HepG2 (cell line): ENCODE measurements around the gene PRKAG3. TPM values are rescaled to one million over a fixed set of nuclear protein-coding genes. Genes with fewer than 3 reads are reported as not detected.

ENCODE experiments used
- AHR ChIP-seq: IDR thresholded peaks from 2 replicates; pipeline ENCODE4 v1.6.1; 2018; ENCODE audit warnings: missing genetic modification reagents, missing compliant biosample characterization
- AKAP8 ChIP-seq: sonication (generic); formaldehyde crosslinking; IDR thresholded peaks from 2 replicates; pipeline ENCODE4 v1.5.1; 2020; ENCODE audit warnings: mild to moderate bottlenecking, missing genetic modification reagents
- DPF2 ChIP-seq: sonication (generic); formaldehyde crosslinking; IDR thresholded peaks from 2 replicates; pipeline ENCODE4 v1.4.0; 2020; ENCODE audit warnings: mild to moderate bottlenecking, low read depth, missing genetic modification reagents, borderline replicate concordance
- FOXC1 ChIP-seq: sonication (generic); formaldehyde crosslinking; IDR thresholded peaks from 2 replicates; pipeline ENCODE4 v1.8.0; 2022; ENCODE audit warnings: mild to moderate bottlenecking, missing genetic modification reagents, borderline replicate concordance
- HOXA9 ChIP-seq: sonication (generic); formaldehyde crosslinking; IDR thresholded peaks from 2 replicates; pipeline ENCODE4 v1.8.1; 2022; ENCODE audit warnings: missing genetic modification reagents, mild to moderate bottlenecking, moderate library complexity, borderline replicate concordance
- IKZF4 ChIP-seq: sonication (generic); formaldehyde crosslinking; IDR thresholded peaks from 2 replicates; pipeline ENCODE4 v1.5.1; 2020; ENCODE audit warnings: borderline replicate concordance, mild to moderate bottlenecking, low read depth, missing genetic modification reagents; ENCODE audit errors: not compliant biosample characterization
- MBD4 ChIP-seq: IDR thresholded peaks from 2 replicates; pipeline ENCODE4 v1.6.1; 2012; ENCODE audit warnings: low read length, inconsistent platforms, borderline replicate concordance
- NCOA1 ChIP-seq: sonication (generic); formaldehyde crosslinking; IDR thresholded peaks from 2 replicates; pipeline ENCODE4 v1.9.0; 2021; ENCODE audit warnings: missing genetic modification reagents
- NR2F1 ChIP-seq, 2 experiments: fragments of 450-650 bp in 1 of 2; formaldehyde crosslinking in 1 of 2; IDR thresholded peaks; 2 replicates each; pipeline versions ENCODE4 v1.5.0 to v1.6.1; 2016 to 2020; ENCODE audit warnings: mild to moderate bottlenecking in 1 of 2, missing compliant biosample characterization in 1 of 2, missing genetic modification reagents in 1 of 2, moderate library complexity in 1 of 2
- NR2F6 ChIP-seq, 2 experiments: IDR thresholded peaks; 2 replicates each; pipeline ENCODE4 v1.6.1; 2016; ENCODE audit warnings: antibody characterized with exemption in 1 of 2, mild to moderate bottlenecking in 1 of 2
- RARA ChIP-seq: IDR thresholded peaks from 2 replicates; pipeline ENCODE4 v1.6.1; 2016; ENCODE audit warnings: missing genetic modification reagents, missing compliant biosample characterization
- ZFP82 ChIP-seq: sonication (generic); formaldehyde crosslinking; IDR thresholded peaks from 2 replicates; pipeline ENCODE4 v1.5.1; 2020; ENCODE audit warnings: mild to moderate bottlenecking, missing genetic modification reagents, borderline replicate concordance
- ZNF160 ChIP-seq: sonication (generic); formaldehyde crosslinking; IDR thresholded peaks from 2 replicates; pipeline ENCODE4 v1.8.0; 2022; ENCODE audit warnings: mild to moderate bottlenecking, inconsistent platforms, missing genetic modification reagents
- ZNF180 ChIP-seq: sonication (generic); formaldehyde crosslinking; IDR thresholded peaks from 2 replicates; pipeline ENCODE4 v1.4.0; 2020; ENCODE audit warnings: low read depth, missing genetic modification reagents, borderline replicate concordance
- ZNF230 ChIP-seq: sonication (generic); formaldehyde crosslinking; IDR thresholded peaks from 2 replicates; pipeline ENCODE4 v1.4.0; 2020; ENCODE audit warnings: mild to moderate bottlenecking, missing genetic modification reagents
- ZNF337 ChIP-seq: sonication (generic); formaldehyde crosslinking; IDR thresholded peaks from 2 replicates; pipeline ENCODE4 v1.5.1; 2020; ENCODE audit warnings: missing genetic modification reagents, low read depth, mild to moderate bottlenecking, borderline replicate concordance
- ZNF460 ChIP-seq: sonication (generic); formaldehyde crosslinking; IDR thresholded peaks from 2 replicates; pipeline ENCODE4 v1.5.1; 2020; ENCODE audit warnings: missing genetic modification reagents, mild to moderate bottlenecking, borderline replicate concordance
- ZNF747 ChIP-seq: sonication (generic); formaldehyde crosslinking; IDR thresholded peaks from 2 replicates; pipeline ENCODE4 v1.8.1; 2023; ENCODE audit warnings: missing genetic modification reagents, mild to moderate bottlenecking, borderline replicate concordance
- polyA plus RNA-seq, 8 experiments: library from polyadenylated mRNA; depleted of rRNA in 3 of 8; stranded (reverse) in 7 of 8; unstranded in 1 of 8; fragments of >200 nt; fragmentation: Illumina TruSeq in 4 of 8; extraction: Trizol in 4 of 8; gene quantifications; 2 replicates each; pipeline versions ENCODE4 v1.2.1 to v1.2.3, GENCODE V29; 2011 to 2016; ENCODE audit warnings: low read depth in 4 of 8, missing spikeins in 1 of 8, mixed read lengths in 1 of 8; ENCODE audit not compliant: insufficient read depth in 1 of 8
- total RNA-seq, 5 experiments: library from RNA; depleted of rRNA; stranded (reverse); fragments of >200 nt; fragmentation: Illumina TruSeq; extraction: Trizol; gene quantifications; 2 replicates each; pipeline ENCODE4 v1.2.3, GENCODE V29; 2016; ENCODE audit warnings: low read depth in 1 of 5
- TF ChIP-seq, protein P1 (sequence below): IDR thresholded peaks from 2 replicates; pipeline ENCODE4 v1.6.1; 2016; ENCODE audit warnings: missing compliant biosample characterization, missing genetic modification reagents, borderline replicate concordance
- TF ChIP-seq, protein P2 (sequence below): sonication (generic); formaldehyde crosslinking; IDR thresholded peaks from 2 replicates; pipeline ENCODE4 v1.4.0; 2020; ENCODE audit warnings: missing genetic modification reagents
- TF ChIP-seq, protein P3 (sequence below): sonication (generic); formaldehyde crosslinking; IDR thresholded peaks from 2 replicates; pipeline ENCODE4 v1.4.0; 2020; ENCODE audit warnings: missing genetic modification reagents, borderline replicate concordance
- TF ChIP-seq, protein P4 (sequence below): sonication (generic); formaldehyde crosslinking; IDR thresholded peaks from 2 replicates; pipeline ENCODE4 v1.4.0; 2020; ENCODE audit warnings: missing genetic modification reagents

Gene PRKAG3
- total and polyA plus RNA-seq, 2 of the 13 experiments (the other 11 are each of a cell fraction or from before 2014, with no cell fraction given) = not detected

DNA sequence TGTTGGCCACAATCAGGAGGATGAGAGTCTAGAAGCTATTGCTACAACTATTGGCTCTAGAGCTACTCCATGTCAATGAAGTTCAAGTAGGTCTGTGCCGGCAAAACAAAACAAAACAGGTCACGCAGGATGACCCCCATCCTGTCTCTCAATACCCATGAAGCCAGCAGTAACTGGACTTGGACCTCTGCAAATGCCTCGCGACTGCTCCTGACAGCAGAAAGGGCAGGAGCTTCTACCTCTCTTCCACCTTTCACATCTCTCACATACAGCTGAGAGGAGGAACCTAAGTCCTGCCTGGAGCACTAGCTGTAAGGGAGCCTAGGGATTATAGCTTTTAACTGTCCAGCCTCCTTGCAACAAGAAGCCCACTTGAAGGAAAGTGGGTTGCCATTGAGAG is 16.0 kb downstream of the PRKAG3 start (continued):
- TF ChIP-seq AHR (CRISPR knock-in tag) (no peak), MBD4 (no peak), ZNF180 (no peak), HOXA9 (no peak), FOXC1 (CRISPR knock-in tag) (no peak), NCOA1 (CRISPR knock-in tag) (no peak), IKZF4 (CRISPR knock-in tag) (no peak), ZNF337 (CRISPR knock-in tag) (no peak), ZNF160 (CRISPR knock-in tag) (no peak), RARA (peak; percentile 22; the same call in 1 of the 2 replicates), NR2F1 (CRISPR knock-in tag; IDR thresholded peaks at IDR 0.05) (0 out of 4 replicates have a peak, but pooled peaks of 1 of the 2 experiments have one; percentile 9), ZFP82 (CRISPR knock-in tag) (no peak), DPF2 (no peak), ZNF460 (CRISPR knock-in tag) (no peak), NR2F6 (IDR thresholded peaks at IDR 0.05) (0 out of 2 replicates have a peak, but pooled peaks have one; percentile 31), NR2F6 (CRISPR knock-in tag; IDR thresholded peaks at IDR 0.05) (no peak), ZNF747 (CRISPR knock-in tag) (no peak), ZNF230 (no peak), AKAP8 (no peak)
- TF ChIP-seq, protein P1, sequence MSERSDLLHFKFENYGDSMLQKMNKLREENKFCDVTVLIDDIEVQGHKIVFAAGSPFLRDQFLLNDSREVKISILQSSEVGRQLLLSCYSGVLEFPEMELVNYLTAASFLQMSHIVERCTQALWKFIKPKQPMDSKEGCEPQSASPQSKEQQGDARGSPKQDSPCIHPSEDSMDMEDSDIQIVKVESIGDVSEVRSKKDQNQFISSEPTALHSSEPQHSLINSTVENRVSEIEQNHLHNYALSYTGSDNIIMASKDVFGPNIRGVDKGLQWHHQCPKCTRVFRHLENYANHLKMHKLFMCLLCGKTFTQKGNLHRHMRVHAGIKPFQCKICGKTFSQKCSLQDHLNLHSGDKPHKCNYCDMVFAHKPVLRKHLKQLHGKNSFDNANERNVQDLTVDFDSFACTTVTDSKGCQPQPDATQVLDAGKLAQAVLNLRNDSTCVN (CRISPR knock-in tag) = peak; percentile 87
- TF ChIP-seq, protein P2, sequence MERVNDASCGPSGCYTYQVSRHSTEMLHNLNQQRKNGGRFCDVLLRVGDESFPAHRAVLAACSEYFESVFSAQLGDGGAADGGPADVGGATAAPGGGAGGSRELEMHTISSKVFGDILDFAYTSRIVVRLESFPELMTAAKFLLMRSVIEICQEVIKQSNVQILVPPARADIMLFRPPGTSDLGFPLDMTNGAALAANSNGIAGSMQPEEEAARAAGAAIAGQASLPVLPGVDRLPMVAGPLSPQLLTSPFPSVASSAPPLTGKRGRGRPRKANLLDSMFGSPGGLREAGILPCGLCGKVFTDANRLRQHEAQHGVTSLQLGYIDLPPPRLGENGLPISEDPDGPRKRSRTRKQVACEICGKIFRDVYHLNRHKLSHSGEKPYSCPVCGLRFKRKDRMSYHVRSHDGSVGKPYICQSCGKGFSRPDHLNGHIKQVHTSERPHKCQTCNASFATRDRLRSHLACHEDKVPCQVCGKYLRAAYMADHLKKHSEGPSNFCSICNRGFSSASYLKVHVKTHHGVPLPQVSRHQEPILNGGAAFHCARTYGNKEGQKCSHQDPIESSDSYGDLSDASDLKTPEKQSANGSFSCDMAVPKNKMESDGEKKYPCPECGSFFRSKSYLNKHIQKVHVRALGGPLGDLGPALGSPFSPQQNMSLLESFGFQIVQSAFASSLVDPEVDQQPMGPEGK (CRISPR knock-in tag) = no peak
- TF ChIP-seq, protein P3, sequence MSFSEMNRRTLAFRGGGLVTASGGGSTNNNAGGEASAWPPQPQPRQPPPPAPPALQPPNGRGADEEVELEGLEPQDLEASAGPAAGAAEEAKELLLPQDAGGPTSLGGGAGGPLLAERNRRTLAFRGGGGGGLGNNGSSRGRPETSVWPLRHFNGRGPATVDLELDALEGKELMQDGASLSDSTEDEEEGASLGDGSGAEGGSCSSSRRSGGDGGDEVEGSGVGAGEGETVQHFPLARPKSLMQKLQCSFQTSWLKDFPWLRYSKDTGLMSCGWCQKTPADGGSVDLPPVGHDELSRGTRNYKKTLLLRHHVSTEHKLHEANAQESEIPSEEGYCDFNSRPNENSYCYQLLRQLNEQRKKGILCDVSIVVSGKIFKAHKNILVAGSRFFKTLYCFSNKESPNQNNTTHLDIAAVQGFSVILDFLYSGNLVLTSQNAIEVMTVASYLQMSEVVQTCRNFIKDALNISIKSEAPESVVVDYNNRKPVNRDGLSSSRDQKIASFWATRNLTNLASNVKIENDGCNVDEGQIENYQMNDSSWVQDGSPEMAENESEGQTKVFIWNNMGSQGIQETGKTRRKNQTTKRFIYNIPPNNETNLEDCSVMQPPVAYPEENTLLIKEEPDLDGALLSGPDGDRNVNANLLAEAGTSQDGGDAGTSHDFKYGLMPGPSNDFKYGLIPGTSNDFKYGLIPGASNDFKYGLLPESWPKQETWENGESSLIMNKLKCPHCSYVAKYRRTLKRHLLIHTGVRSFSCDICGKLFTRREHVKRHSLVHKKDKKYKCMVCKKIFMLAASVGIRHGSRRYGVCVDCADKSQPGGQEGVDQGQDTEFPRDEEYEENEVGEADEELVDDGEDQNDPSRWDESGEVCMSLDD (CRISPR knock-in tag) = no peak
- TF ChIP-seq, protein P4, sequence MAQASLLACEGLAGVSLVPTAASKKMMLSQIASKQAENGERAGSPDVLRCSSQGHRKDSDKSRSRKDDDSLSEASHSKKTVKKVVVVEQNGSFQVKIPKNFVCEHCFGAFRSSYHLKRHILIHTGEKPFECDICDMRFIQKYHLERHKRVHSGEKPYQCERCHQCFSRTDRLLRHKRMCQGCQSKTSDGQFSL (CRISPR knock-in tag) = no peak
